Activated CD4-positive, alpha-beta T cell treated with anti-CD3 and anti-CD28 coated beads, Interleukin-2, amount 50 U/mL, for 1 hour (primary cell): ENCODE measurements around the gene VCL.
"Not testable (repeated sequence)": the region's sequence is repeated elsewhere in the genome, so short reads cannot be mapped to it uniquely, and the experiment has no call there.

Experiments
- DNase-seq: peaks from one replicate; pipeline ENCODE4 v3.0.0-alpha.2; 2020

Gene VCL

GRCh38 chr10:74047304-74047703 is 49.4 kb downstream of the VCL start:
- no peak for DNase-seq

GRCh38 chr10:74047871-74048270 is 50.0 kb downstream of the VCL start:
- DNase-seq, result no peak

- no peak for DNase-seq
Measured at GRCh38 chr10:74048433-74048832, 50.5 kb downstream of the VCL start.

- DNase-seq, result no peak
Measured at GRCh38 chr10:74049955-74050354, 52.0 kb downstream of the VCL start.

GRCh38 chr10:74050653-74051052 is 52.7 kb downstream of the VCL start:
- DNase-seq, result no peak

- no peak for DNase-seq
Measured at GRCh38 chr10:74051736-74052342, 53.9 kb downstream of the VCL start.

GRCh38 chr10:74052994-74053393 is 55.1 kb downstream of the VCL start:
- no peak for DNase-seq

GRCh38 chr10:74055383-74056049 is 57.6 kb downstream of the VCL start:
- no peak for DNase-seq

GRCh38 chr10:74056050-74056818 is 58.3 kb downstream of the VCL start:
- no peak for DNase-seq

GRCh38 chr10:74058071-74058470 is 60.2 kb downstream of the VCL start:
- DNase-seq, result no peak

GRCh38 chr10:74058658-74059057 is 60.7 kb downstream of the VCL start:
- DNase-seq, result no peak

GRCh38 chr10:74061104-74061503 is 63.2 kb downstream of the VCL start:
- no peak for DNase-seq

- DNase-seq, result not testable (repeated sequence)
Measured at GRCh38 chr10:74061978-74062377, 64.1 kb downstream of the VCL start.

- DNase-seq, result no peak
Measured at GRCh38 chr10:74063256-74063655, 65.3 kb downstream of the VCL start.

GRCh38 chr10:74067373-74068352 is 69.7 kb downstream of the VCL start:
- no peak for DNase-seq

GRCh38 chr10:74071157-74071556 is 73.2 kb downstream of the VCL start:
- DNase-seq, result no peak

GRCh38 chr10:74072503-74072902 is 74.6 kb downstream of the VCL start:
- no peak for DNase-seq

GRCh38 chr10:74075906-74076305 is 78.0 kb downstream of the VCL start:
- no peak for DNase-seq

- DNase-seq, result no peak
Measured at GRCh38 chr10:74076961-74077360, 79.0 kb downstream of the VCL start.

- no peak for DNase-seq
Measured at GRCh38 chr10:74077416-74077815, 79.5 kb downstream of the VCL start.

- DNase-seq, result no peak
Measured at GRCh38 chr10:74078037-74078436, 80.1 kb downstream of the VCL start.

GRCh38 chr10:74079028-74079935 is 81.4 kb downstream of the VCL start:
- no peak for DNase-seq
